ENCODE results near the gene MX1. TPM values are rescaled to one million over a fixed set of nuclear protein-coding genes. Genes with fewer than 3 reads are reported as not detected.

Gene MX1
- total RNA-seq, 1 donor, result 16.0 TPM

DNA sequence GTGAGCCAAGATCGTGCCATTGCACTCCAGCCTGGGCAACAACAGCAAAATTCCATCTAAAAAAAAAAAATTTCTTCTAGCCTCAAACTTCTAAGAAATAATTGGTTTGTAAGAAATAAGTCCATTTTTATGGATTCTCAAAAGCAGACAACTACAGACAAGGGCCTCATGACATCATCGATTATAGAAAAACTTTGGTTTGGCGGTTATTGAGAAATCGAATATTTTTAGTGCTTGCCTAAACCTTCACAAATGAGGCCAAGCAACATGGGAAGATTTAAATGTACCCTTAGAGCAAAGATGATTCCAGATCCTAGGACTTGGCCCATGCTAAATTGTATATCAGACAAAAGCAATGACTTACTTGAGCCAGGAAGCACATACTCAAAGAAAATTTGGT is 27.8 kb upstream of the MX1 start:
- no peak overlapping the region for H3K4me3 ChIP-seq (ENCODE audit: low read depth, low read length)
- DNase-seq (ENCODE audit: low read depth), result no peak
- TF ChIP-seq, protein P1, sequence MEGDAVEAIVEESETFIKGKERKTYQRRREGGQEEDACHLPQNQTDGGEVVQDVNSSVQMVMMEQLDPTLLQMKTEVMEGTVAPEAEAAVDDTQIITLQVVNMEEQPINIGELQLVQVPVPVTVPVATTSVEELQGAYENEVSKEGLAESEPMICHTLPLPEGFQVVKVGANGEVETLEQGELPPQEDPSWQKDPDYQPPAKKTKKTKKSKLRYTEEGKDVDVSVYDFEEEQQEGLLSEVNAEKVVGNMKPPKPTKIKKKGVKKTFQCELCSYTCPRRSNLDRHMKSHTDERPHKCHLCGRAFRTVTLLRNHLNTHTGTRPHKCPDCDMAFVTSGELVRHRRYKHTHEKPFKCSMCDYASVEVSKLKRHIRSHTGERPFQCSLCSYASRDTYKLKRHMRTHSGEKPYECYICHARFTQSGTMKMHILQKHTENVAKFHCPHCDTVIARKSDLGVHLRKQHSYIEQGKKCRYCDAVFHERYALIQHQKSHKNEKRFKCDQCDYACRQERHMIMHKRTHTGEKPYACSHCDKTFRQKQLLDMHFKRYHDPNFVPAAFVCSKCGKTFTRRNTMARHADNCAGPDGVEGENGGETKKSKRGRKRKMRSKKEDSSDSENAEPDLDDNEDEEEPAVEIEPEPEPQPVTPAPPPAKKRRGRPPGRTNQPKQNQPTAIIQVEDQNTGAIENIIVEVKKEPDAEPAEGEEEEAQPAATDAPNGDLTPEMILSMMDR (IDR thresholded peaks at IDR 0.05; ENCODE audit: insufficient read depth, low read depth, low read length), result no peak

DNA sequence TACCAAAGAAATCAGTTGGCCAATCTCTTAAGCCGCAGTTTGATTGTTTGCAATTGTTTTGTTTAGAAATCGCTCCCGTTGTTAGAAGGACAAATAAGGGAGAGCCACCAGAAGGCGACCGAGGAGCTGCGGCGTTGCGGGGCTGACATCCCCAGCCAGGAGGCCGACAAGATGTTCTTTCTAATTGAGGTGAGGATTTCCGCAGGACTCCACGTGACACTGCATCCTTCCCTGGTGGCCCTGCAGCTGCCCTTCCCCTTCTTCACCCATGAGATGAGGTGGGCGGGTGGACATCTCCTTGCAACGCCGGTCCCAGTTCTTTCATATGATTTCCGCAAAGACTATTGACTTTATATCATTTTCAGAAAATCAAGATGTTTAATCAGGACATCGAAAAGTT is 27.2 kb upstream of the MX1 start:
- TF ChIP-seq, protein P1 (IDR thresholded peaks at IDR 0.05; ENCODE audit: insufficient read depth, low read depth, low read length), result no peak
- DNase-seq (ENCODE audit: low read depth), result no peak
- no peak overlapping the region for H3K4me3 ChIP-seq (ENCODE audit: low read depth, low read length)

DNA sequence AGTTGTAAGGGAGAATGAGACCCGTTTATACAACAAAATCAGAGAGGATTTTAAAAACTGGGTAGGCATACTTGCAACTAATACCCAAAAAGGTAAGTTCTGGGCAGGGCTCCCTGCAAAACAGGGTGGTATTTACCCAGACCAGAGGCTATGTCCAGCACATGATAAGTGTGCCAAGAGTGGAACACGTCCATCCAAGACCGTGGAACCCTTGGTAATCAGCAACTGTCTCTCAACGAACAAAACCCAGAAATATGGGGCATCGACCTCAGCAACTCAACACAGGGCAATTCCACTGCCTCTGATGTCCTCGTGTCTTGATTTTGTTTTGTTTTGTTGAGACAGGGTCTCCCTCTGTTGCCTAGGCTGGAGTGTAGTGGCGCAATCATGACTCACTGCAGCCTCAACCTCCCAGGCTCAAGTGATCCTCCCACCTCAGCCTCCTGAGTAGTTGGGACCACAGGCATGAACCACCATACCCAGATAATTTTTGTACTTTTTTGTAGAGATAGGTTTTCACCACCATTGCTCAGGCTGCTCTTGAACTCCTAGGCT is 26.7 kb upstream of the MX1 start:
- TF ChIP-seq, protein P1 (IDR thresholded peaks at IDR 0.05; ENCODE audit: insufficient read depth, low read depth, low read length), result no peak
- DNase-seq (ENCODE audit: low read depth), result no peak
- no peak overlapping the region for H3K4me3 ChIP-seq (ENCODE audit: low read depth, low read length)

DNA sequence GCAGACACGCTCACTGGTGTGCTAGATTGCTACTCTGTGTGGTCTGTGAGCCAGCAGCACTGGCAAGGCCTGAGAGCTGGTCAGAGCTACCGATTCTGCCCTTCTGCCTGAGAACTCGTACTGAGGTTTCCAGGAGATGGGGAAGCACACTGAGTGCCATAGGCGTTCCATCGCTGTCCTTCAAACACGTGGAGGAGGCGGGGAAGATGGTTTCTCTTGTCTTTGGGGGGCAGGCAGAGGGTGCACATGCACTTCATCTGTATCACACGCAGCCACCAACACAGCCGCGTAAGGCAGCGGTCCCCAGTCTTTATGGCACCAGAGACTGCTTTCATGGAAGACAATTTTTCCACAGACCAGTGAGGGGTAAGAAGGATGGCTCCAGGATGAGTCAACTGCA is 23.8 kb upstream of the MX1 start:
- TF ChIP-seq, protein P1 (IDR thresholded peaks at IDR 0.05; ENCODE audit: insufficient read depth, low read depth, low read length), result no peak
- H3K4me3 ChIP-seq (ENCODE audit: low read depth, low read length), result no peak overlapping the region
- DNase-seq (ENCODE audit: low read depth), result no peak

DNA sequence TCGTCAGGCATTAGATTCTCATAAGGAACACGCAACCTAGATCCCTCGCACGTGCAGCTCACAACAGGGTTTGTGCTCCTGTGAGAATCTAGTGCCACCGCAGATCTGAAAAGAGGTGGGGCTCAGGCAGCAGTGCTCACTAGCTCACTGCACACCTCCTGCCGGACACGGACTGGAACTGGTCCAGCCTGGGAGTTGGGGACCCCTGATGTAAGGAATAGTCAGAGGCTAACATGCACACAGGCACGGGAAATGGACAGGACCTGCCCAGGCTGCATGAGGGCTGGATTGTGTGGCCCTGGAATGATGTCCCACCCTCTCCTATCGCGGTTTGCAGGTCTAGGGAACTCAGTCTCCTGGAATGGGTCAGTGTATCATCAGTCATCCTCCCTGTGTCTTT is 23.2 kb upstream of the MX1 start:
- no peak overlapping the region for H3K4me3 ChIP-seq (ENCODE audit: low read depth, low read length)
- TF ChIP-seq, protein P1 (IDR thresholded peaks at IDR 0.05; ENCODE audit: insufficient read depth, low read depth, low read length), result no peak
- no peak for DNase-seq (ENCODE audit: low read depth)

DNA sequence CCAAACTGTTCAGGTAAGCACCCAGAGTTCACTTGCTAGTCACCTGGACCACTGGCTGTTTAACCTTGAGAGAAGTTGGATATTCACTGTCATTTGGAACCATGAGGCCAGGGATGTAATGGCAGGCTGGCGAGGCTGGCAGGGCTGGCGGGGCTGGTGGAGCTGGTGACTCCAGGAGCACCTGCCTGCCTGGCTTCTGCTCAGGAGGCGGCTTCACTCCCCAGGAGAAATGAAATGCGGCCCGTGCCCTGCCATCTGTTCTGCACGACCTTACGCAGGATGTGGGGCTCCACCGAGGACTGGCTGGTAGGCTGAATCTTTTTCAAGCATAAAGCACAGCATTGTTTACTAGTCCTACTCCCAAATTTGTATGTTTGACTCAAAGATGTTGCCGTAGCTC is 22.7 kb upstream of the MX1 start:
- no peak for DNase-seq (ENCODE audit: low read depth)
- no peak overlapping the region for H3K4me3 ChIP-seq (ENCODE audit: low read depth, low read length)
- TF ChIP-seq, protein P1 (IDR thresholded peaks at IDR 0.05; ENCODE audit: insufficient read depth, low read depth, low read length), result no peak

DNA sequence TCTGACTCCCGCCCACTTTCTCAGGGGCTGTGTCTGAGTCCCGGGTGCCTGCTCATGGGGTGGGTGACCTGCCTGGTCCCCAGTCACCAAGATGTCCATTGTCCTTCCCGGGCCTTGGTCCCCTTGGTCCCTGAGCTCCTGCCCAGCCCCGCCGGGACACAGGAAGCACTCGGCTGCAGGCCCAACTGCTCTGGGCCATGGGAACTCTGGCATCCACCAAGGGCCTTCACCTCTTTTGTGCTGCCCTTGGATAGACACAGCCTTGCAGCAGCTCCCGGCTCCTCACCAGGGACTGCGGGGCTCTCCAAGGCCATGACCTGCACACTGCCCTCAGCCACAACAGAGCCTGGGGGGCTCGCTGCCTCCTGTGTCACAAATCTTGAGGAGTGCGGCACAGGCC is 22.1 kb upstream of the MX1 start:
- DNase-seq (ENCODE audit: low read depth), result no peak
- H3K4me3 ChIP-seq (ENCODE audit: low read depth, low read length), result no peak overlapping the region
- TF ChIP-seq, protein P1 (IDR thresholded peaks at IDR 0.05; ENCODE audit: insufficient read depth, low read depth, low read length), result no peak

Measured in fibroblast of villous mesenchyme (primary cell).